Stimulated activated CD8-positive, alpha-beta memory T cell treated with anti-CD3 and anti-CD28 coated beads, Interleukin-4, amount 100 ng/mL, for 1 hour (primary cell): ENCODE measurements around the gene NT5DC2.

Source experiments
- DNase-seq, 2 donors: peaks; one replicate each; pipeline ENCODE4 v3.0.0-alpha.2; 2020; ENCODE audit warnings: low read depth in 2 of 2, low spot score in 1 of 2

Gene NT5DC2

GRCh38 chr3:52525680-52526561 is 7.7 kb downstream of the NT5DC2 start:
- no peak for DNase-seq

GRCh38 chr3:52524752-52525679 is 8.6 kb downstream of the NT5DC2 start:
- DNase-seq, result no peak

DNA sequence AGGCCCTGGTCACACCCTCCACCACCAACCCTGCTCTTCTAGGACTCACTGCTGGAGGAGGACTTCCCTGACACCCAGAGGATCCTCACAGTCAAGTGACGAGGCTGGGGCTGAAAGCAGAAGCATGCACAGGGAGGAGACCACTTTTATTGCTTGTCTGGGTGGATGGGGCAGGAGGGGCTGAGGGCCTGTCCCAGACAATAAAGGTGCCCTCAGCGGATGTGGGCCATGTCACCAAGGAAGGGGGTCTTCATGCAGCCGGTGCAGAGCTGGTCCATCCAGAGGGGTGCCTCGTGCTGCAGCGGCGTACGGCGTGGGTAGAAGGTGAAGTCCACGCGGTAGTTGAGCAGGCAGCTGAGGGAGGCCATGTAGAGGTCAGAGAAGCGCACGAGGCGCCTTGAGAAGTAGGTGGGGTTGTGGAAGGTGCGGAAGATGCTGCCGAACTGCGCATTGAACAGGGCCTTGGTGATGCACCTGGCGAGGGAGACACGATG is 9.4 kb downstream of the NT5DC2 start:
- no peak for DNase-seq

DNA sequence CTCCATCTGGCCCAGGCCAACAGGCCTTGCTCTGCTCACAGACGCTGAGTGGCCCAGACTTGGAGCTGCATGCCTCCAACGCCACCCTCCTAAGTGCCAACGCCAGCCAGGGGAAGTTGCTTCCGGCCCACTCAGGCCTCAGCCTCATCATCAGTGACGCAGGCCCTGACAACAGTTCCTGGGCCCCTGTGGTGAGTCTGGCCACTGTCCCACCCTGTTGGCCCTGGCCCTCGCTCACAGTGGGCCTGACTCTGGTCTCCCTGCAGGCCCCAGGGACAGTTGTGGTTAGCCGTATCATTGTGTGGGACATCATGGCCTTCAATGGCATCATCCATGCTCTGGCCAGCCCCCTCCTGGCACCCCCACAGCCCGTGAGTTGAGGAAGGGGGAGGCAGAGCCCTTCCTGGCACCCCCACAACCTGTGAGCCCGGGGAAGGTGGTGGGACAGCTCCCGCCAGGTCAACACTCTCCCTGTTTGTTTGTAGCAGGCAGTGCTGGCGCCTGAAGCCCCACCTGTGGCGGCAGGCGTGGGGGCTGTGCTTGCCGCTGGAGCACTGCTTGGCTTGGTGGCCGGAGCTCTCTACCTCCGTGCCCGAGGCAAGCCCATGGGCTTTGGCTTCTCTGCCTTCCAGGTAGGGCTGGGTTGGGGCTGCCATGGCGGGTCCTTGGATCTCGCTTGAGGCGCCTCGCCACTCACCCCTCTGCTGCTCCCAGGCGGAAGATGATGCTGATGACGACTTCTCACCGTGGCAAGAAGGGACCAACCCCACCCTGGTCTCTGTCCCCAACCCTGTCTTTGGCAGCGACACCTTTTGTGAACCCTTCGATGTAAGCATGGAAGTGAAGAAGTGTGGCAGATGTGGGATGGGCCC is 10.0 kb downstream of the NT5DC2 start:
- no peak for DNase-seq

DNA sequence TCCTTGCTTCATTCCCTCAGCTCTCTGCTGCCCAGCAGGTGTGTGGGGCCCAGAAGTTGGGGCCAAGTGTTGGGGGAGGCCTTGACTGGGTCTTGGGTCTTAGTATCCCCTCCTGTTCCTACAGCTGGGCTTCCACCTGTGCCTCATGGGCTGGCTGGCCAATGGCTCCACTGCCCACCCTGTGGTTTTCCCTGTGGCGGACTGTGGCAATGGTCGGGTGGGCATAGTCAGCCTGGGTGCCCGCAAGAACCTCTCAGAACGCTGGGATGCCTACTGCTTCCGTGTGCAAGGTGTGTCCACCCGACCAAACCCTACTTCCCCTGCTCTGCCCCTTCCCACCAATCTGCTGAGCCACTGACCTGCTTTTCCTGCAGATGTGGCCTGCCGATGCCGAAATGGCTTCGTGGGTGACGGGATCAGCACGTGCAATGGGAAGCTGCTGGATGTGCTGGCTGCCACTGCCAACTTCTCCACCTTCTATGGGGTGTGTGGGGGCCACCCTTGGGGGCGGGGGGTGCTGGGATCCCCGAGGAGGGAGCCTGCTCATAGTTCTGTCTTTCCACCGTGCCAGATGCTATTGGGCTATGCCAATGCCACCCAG is 10.9 kb downstream of the NT5DC2 start:
- no peak for DNase-seq

- DNase-seq, result no peak
Measured at GRCh38 chr3:52521881-52522650, 11.6 kb downstream of the NT5DC2 start.

- DNase-seq, result no peak
Measured at GRCh38 chr3:52521488-52521824, 12.2 kb downstream of the NT5DC2 start.

- DNase-seq, result no peak
Measured at GRCh38 chr3:52520716-52521487, 12.8 kb downstream of the NT5DC2 start.

GRCh38 chr3:52520141-52520667 is 13.5 kb downstream of the NT5DC2 start:
- DNase-seq, result no peak

DNA sequence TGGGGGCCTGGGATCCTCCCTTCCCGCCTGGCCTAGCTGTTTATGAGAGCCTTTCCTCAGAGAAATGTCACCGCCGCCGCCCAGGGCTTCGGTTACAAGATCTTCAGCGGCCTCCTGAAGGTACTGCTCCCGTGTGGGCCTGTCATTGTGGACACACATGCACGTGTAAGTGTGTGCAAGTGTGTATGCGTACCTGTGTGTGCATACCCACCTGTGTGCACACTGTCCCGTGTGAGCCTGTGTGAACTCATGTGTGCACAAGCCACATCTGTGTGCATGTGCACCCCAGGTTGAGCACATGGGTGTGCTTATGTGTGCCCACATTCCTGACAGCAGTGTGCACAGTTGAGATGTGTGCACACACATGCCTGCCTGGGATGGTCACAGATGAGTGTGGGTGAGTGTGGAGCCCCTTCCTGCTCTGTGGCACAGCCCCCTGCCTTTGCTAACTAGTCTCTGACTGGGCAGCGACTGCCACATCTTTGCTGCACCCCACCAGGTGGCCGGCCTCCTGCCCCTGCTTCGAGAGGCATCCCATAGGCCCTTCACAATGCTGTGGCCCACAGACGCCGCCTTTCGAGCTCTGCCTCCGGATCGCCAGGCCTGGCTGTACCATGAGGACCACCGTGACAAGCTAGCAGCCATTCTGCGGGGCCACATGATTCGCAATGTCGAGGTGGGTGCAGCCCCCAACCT is 14.1 kb downstream of the NT5DC2 start:
- DNase-seq, result no peak

DNA sequence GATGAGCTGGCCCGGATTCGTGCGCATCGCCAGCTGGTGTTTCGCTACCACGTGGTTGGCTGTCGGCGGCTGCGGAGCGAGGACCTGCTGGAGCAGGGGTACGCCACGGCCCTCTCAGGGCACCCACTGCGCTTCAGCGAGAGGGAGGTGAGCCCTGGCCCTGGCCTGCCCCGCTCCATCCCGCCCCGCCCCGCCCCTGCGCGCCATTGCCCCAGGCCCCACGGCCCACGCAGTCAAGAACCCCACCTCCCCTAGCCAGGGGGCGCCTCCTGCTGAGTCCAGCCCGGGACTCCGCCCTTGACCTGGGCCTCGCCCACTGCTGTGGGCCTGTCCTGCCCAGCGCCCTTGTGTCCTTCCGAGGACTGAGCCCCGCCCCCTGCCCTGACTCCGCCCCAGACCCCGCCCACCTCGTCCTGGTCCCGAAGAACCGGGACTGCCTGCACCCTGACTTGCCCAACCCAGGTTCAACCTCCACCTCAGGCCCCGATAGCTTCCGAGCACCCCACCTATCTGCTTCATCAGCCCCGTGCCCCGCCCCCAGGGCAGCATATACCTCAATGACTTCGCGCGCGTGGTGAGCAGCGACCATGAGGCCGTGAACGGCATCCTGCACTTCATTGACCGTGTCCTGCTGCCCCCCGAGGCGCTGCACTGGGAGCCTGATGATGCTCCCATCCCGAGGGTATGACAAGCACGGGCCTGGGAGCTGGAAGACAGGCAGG is 14.8 kb downstream of the NT5DC2 start:
- no peak for DNase-seq

DNA sequence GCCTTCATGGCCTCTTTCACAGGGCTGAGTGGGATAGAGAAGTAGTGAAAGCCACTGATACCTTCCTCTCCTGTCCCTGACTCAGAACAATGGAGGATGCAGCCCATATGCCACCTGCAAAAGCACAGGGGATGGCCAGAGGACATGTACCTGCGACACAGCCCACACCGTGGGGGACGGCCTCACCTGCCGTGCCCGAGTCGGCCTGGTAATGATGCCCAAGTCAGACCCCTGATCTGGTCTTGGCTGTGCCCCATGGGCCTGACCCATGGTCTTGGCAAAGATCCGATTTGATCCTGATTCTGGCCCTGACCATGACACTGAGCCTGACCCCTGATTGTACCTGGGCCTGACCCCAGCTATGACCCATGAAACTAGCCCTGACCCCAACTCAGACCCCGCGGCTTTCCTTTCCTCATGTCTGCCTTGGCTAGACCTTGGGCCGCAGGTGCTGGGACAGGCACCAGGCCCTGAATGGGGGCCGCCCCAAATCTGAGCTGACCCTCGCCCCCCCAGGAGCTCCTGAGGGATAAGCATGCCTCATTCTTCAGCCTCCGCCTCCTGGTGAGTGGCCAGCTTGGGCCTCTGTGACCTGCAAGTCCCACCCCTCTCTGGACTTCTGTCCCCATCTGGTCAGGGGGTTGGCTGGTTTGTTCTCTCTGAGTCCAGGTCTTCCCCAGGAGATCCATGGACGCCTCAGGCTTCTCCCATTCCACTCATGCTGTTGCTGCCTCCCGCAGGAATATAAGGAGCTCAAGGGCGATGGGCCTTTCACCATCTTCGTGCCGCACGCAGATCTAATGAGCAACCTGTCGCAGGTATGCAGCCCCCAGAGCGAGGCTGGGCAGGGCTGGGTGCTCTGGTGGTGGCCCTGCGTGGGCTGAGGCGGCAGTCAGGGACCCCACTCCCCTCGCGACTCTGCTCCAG is 15.6 kb downstream of the NT5DC2 start:
- DNase-seq, result no peak

DNA sequence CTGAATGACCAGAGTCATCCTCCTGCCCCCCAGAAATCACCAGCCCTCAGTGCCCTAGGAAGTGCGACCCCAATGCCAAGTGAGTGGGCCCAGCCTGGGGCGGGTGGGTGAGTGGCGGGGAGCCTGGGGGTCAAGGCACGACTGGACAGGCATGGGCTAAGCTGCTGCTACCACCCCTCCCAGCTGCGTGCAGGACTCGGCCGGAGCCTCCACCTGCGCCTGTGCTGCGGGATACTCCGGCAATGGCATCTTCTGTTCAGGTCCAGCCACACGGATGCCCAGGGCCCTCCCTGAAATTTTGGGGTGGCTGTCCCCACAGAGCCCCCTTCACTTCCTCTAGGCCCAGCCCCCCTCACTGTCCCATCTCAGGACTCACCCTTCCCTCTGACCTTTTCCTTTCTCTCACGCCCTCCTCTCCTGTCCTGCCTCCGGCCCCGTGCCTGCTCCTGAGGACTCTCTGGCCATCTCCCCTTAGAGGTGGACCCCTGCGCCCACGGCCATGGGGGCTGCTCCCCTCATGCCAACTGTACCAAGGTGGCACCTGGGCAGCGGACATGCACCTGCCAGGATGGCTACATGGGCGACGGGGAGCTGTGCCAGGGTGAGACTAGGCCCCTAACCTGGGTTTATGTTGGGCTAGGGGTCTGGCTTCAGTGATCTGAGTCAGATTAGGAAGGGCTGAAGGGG is 17.0 kb downstream of the NT5DC2 start:
- no peak for DNase-seq

GRCh38 chr3:52515192-52515591 is 18.5 kb downstream of the NT5DC2 start:
- DNase-seq, result no peak

GRCh38 chr3:52514576-52514975 is 19.1 kb downstream of the NT5DC2 start:
- no peak for DNase-seq

DNA sequence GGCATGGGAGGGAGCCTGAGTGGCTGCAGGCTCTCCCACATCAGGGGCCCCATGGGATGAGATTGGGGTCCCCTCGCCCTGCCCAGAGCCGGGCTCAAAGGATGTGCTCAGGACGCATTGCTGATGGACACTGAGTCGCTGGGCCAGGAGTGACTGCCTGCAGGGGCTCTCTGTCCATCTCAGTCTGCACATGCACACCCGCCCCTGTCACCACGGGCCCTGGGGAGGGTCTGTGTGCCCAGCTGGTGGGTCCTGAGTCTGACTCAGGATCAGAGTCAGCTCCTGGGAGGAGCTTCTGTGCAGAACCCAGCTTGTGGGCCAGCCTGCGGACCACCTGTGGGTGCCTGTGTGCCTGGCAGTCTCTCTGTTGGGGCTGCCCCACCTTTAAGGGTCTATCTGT is 20.4 kb downstream of the NT5DC2 start:
- DNase-seq, result no peak
